ENCODE measurements around the gene GNA15. TPM values are rescaled to one million over a fixed set of nuclear protein-coding genes. Genes with fewer than 3 reads are reported as not detected.

GNA15 gene
- total RNA-seq, 3 donors from 2014 or later (not counting 1 experiment from before 2014, with no cell fraction given), result 3.9 to 10.4 (median 8.4) TPM

- DNase-seq (no peak), ATAC-seq (no peak)
- Histone ChIP-seq H3K36me3 (ENCODE audit: control insufficient read depth, insufficient read depth, low read length) (no peaks in the 10 kb centered on the region), H3K4me3 (ENCODE audit: low read length) (no peak overlapping the region), H3K27ac (ENCODE audit: low read length) (no peak overlapping the region), H3K9me3 (ENCODE audit: control insufficient read depth, insufficient read depth, low read length) (no peaks in the 10 kb centered on the region), H3K27me3 (ENCODE audit: control insufficient read depth, insufficient read depth, low read length) (no peaks in the 10 kb centered on the region), H3K4me1 (ENCODE audit: control insufficient read depth, insufficient read depth, low read length) (peaks cover 17% of the 10 kb centered on the region)
- 95% methylated on average over 23 of the region's 23 CpGs for WGBS (ENCODE audit: insufficient coverage)
- Mint-ChIP-seq H3K4me1 (no peaks in the 10 kb centered on the region), H3K9me3 (peaks cover 0 to 2% of the 10 kb centered on the region in 2 donors), H3K4me3 (no peak overlapping the region), H3K27me3 (ENCODE audit: low read depth in 2 of 2) (no peaks in the 10 kb centered on the region), H3K27ac (no peak overlapping the region), H3K36me3 (no peaks in the 10 kb centered on the region)
- TF ChIP-seq CTCF (IDR thresholded peaks at IDR 0.05), result no peak
- intact Hi-C loops (cut with micrococcal nuclease), result no loop called here
Measured at GRCh38 chr19:3157096-3157845, 21.4 kb downstream of the GNA15 start.

- H3K36me3 ChIP-seq (ENCODE audit: control insufficient read depth, insufficient read depth, low read length), result no peaks in the 10 kb centered on the region
- intact Hi-C loops (cut with micrococcal nuclease), result no loop called here
- H3K27me3 Mint-ChIP-seq (ENCODE audit: low read depth in 2 of 2), result no peaks in the 10 kb centered on the region
- WGBS (ENCODE audit: insufficient coverage), result 95% methylated on average over 7 of the region's 8 CpGs
- H3K36me3 Mint-ChIP-seq, result no peaks in the 10 kb centered on the region
- peaks cover 5 to 7% of the 10 kb centered on the region in 2 donors for H3K4me1 Mint-ChIP-seq
- no peaks in the 10 kb centered on the region for H3K9me3 ChIP-seq (ENCODE audit: control insufficient read depth, insufficient read depth, low read length)
- TF ChIP-seq CTCF (IDR thresholded peaks at IDR 0.05), result no peak
- no peaks in the 10 kb centered on the region for H3K27me3 ChIP-seq (ENCODE audit: control insufficient read depth, insufficient read depth, low read length)
- peaks cover 0 to 2% of the 10 kb centered on the region in 2 donors for H3K9me3 Mint-ChIP-seq
- no peak overlapping the region for H3K27ac ChIP-seq (ENCODE audit: low read length)
- DNase-seq (no peak), ATAC-seq (no peak)
- H3K4me3 Mint-ChIP-seq, result no peak overlapping the region
- H3K27ac Mint-ChIP-seq, result no peak overlapping the region
- peaks cover 31% of the 10 kb centered on the region for H3K4me1 ChIP-seq (ENCODE audit: control insufficient read depth, insufficient read depth, low read length)
- no peak overlapping the region for H3K4me3 ChIP-seq (ENCODE audit: low read length)
Measured at GRCh38 chr19:3159565-3159964, 23.7 kb downstream of the GNA15 start.

GRCh38 chr19:3160219-3160618, 24.4 kb downstream of the GNA15 start:
- Histone ChIP-seq H3K4me3 (ENCODE audit: low read length) (no peak overlapping the region), H3K9me3 (ENCODE audit: control insufficient read depth, insufficient read depth, low read length) (no peaks in the 10 kb centered on the region), H3K27me3 (ENCODE audit: control insufficient read depth, insufficient read depth, low read length) (no peaks in the 10 kb centered on the region), H3K4me1 (ENCODE audit: control insufficient read depth, insufficient read depth, low read length) (peaks cover 31% of the 10 kb centered on the region), H3K36me3 (ENCODE audit: control insufficient read depth, insufficient read depth, low read length) (no peaks in the 10 kb centered on the region), H3K27ac (ENCODE audit: low read length) (no peak overlapping the region)
- ATAC-seq, result no peak
- WGBS (ENCODE audit: insufficient coverage), result 97% methylated on average over 3 of the region's 3 CpGs
- DNase-seq, result no peak
- Mint-ChIP-seq H3K9me3 (peaks cover 0 to 2% of the 10 kb centered on the region in 2 donors), H3K27ac (no peak overlapping the region), H3K4me3 (no peak overlapping the region), H3K36me3 (no peaks in the 10 kb centered on the region), H3K27me3 (ENCODE audit: low read depth in 2 of 2) (no peaks in the 10 kb centered on the region), H3K4me1 (peaks cover 5 to 7% of the 10 kb centered on the region in 2 donors)
- TF ChIP-seq CTCF (IDR thresholded peaks at IDR 0.05), result no peak
- intact Hi-C loops (cut with micrococcal nuclease), result loop anchor here (5.0 kb wide), 1 partner anchor 83 kb away; no protein-coding TSS in a partner anchor

All from natural killer cell (primary cell).